H9 (cell line): ENCODE data around the gene ZDHHC24. TPM values are rescaled to one million over a fixed set of nuclear protein-coding genes. Genes with fewer than 3 reads are reported as not detected.

Source experiments
- DNase-seq: peaks from one replicate; pipeline ENCODE4 v3.0.0-alpha.2; 2017
- H2AFZ ChIP-seq: one replicate; pipeline ENCODE4 v1.6.1; 2013; ENCODE audit warnings: mild to moderate bottlenecking, low read length, control low read depth, moderate library complexity
- H2AK5ac ChIP-seq: 2 replicates; pipeline ENCODE4 v1.6.1; 2013; ENCODE audit warnings: low read length, control low read depth, mixed read lengths; ENCODE audit not compliant: insufficient read length
- H2BK120ac ChIP-seq: one replicate; pipeline ENCODE4 v1.6.1; 2013; ENCODE audit warnings: low read depth, mild to moderate bottlenecking, low read length, control low read depth, inconsistent platforms; ENCODE audit not compliant: poor library complexity, severe bottlenecking
- H2BK12ac ChIP-seq: 2 replicates; pipeline ENCODE4 v1.6.1; 2013; ENCODE audit warnings: low read length, control low read depth, mixed read lengths, low read depth; ENCODE audit not compliant: insufficient read length
- H2BK15ac ChIP-seq: 2 replicates; pipeline ENCODE4 v1.6.1; 2013; ENCODE audit warnings: low read depth, low read length, control low read depth
- H2BK20ac ChIP-seq: one replicate; pipeline ENCODE4 v1.6.1; 2013; ENCODE audit warnings: low read depth, mild to moderate bottlenecking, low read length, control low read depth, inconsistent platforms; ENCODE audit not compliant: poor library complexity, severe bottlenecking
- H2BK5ac ChIP-seq: 2 replicates; pipeline ENCODE4 v1.6.1; 2013; ENCODE audit warnings: low read length, control low read depth, mixed read lengths; ENCODE audit not compliant: insufficient read length
- H3K14ac ChIP-seq: 2 replicates; pipeline ENCODE4 v1.6.1; 2013; ENCODE audit warnings: low read length, control low read depth; ENCODE audit not compliant: insufficient read depth
- H3K18ac ChIP-seq: 2 replicates; pipeline ENCODE4 v1.6.1; 2013; ENCODE audit warnings: low read depth, mild to moderate bottlenecking, mixed read lengths, low read length, control low read depth; ENCODE audit not compliant: insufficient read length
- H3K23ac ChIP-seq: 2 replicates; pipeline ENCODE4 v1.6.1; 2013; ENCODE audit warnings: low read length, control low read depth, mixed read lengths, low read depth; ENCODE audit not compliant: insufficient read length
- H3K23me2 ChIP-seq: 2 replicates; pipeline ENCODE4 v1.6.1; 2013; ENCODE audit warnings: low read depth, mild to moderate bottlenecking, mixed read lengths, low read length, control low read depth; ENCODE audit not compliant: insufficient read length, poor library complexity, severe bottlenecking
- H3K27ac ChIP-seq: 2 replicates; pipeline ENCODE4 v1.5.1; 2013; ENCODE audit warnings: low read length, control low read depth, mixed read lengths, low read depth; ENCODE audit not compliant: insufficient read length
- H3K27me3 ChIP-seq: 2 replicates; pipeline ENCODE4 v1.6.1; 2013; ENCODE audit warnings: low read length, control low read depth, inconsistent platforms; ENCODE audit not compliant: insufficient read depth
- H3K4ac ChIP-seq: 2 replicates; pipeline ENCODE4 v1.6.1; 2013; ENCODE audit warnings: low read depth, mild to moderate bottlenecking, control low read depth, inconsistent platforms, low read length, moderate library complexity
- H3K4me1 ChIP-seq: 2 replicates; pipeline ENCODE4 v1.6.1; 2013; ENCODE audit warnings: low read length, control low read depth, inconsistent platforms; ENCODE audit not compliant: insufficient read depth
- H3K4me2 ChIP-seq: 2 replicates; pipeline ENCODE4 v1.6.1; 2013; ENCODE audit warnings: low read length, control low read depth, mixed read lengths; ENCODE audit not compliant: insufficient read length, insufficient read depth
- H3K56ac ChIP-seq: 2 replicates; pipeline ENCODE4 v1.6.1; 2013; ENCODE audit warnings: low read depth, mild to moderate bottlenecking, mixed read lengths, low read length, control low read depth; ENCODE audit not compliant: insufficient read length
- H3K79me1 ChIP-seq: 2 replicates; pipeline ENCODE4 v1.6.1; 2013; ENCODE audit warnings: low read depth, mild to moderate bottlenecking, moderate library complexity, low read length, control low read depth, inconsistent platforms; ENCODE audit not compliant: insufficient read depth, poor library complexity, severe bottlenecking
- H3K79me2 ChIP-seq: 2 replicates; pipeline ENCODE4 v1.6.1; 2013; ENCODE audit warnings: low read length, control low read depth, inconsistent platforms; ENCODE audit not compliant: insufficient read depth
- H3K9ac ChIP-seq: 2 replicates; pipeline ENCODE4 v1.6.1; 2013; ENCODE audit warnings: low read length, control low read depth, mixed read lengths; ENCODE audit not compliant: insufficient read length; ENCODE audit errors: extremely low read depth
- H3K9me3 ChIP-seq: one replicate; pipeline ENCODE4 v1.6.1; 2013; ENCODE audit warnings: low read depth, low read length, inconsistent platforms; ENCODE audit not compliant: control insufficient read depth
- H3T11ph ChIP-seq: one replicate; pipeline ENCODE4 v1.6.1; 2013; ENCODE audit warnings: mild to moderate bottlenecking, low read length, control low read depth, inconsistent platforms
- H4K20me1 ChIP-seq: one replicate; pipeline ENCODE4 v1.6.1; 2013; ENCODE audit not compliant: control insufficient read depth, insufficient read length, insufficient read depth
- H4K5ac ChIP-seq: 2 replicates; pipeline ENCODE4 v1.6.1; 2013; ENCODE audit warnings: low read depth, mild to moderate bottlenecking, mixed read lengths, low read length, control low read depth; ENCODE audit not compliant: insufficient read length
- H4K8ac ChIP-seq: replicated peaks from 2 replicates; pipeline ENCODE4 v1.6.1; 2013; ENCODE audit warnings: low read length, control low read depth, mixed read lengths, low read depth; ENCODE audit not compliant: insufficient read length
- H4K91ac ChIP-seq: 2 replicates; pipeline ENCODE4 v1.6.1; 2013; ENCODE audit warnings: low read depth, mild to moderate bottlenecking, moderate library complexity, mixed read lengths, low read length, control low read depth; ENCODE audit not compliant: insufficient read length
- H3K27ac Mint-ChIP-seq, 3 experiments: 2 replicates in 2 of 3; 3 replicates in 1 of 3; pipeline ENCODE4 v1.8.0; 2020 to 2021; ENCODE audit warnings: mixed read lengths in 3 of 3, mild to moderate bottlenecking in 1 of 3, moderate library complexity in 1 of 3
- H3K27me3 Mint-ChIP-seq: 2 replicates; pipeline ENCODE4 v1.8.0; 2021; ENCODE audit warnings: low read depth, mild to moderate bottlenecking, moderate library complexity, mixed read lengths
- H3K36me3 Mint-ChIP-seq, 3 experiments: 2 replicates in 2 of 3; 3 replicates in 1 of 3; pipeline ENCODE4 v1.8.0; 2020 to 2021; ENCODE audit warnings: low read depth in 3 of 3, mixed read lengths in 3 of 3; ENCODE audit not compliant: insufficient read depth in 1 of 3
- H3K4me1 Mint-ChIP-seq, 2 experiments: 2 replicates each; pipeline ENCODE4 v1.8.0; 2020; ENCODE audit warnings: mixed read lengths in 2 of 2
- H3K4me3 Mint-ChIP-seq, 2 experiments: 2 replicates in 1 of 2; 3 replicates in 1 of 2; pipeline ENCODE4 v1.8.0; 2020 to 2021; ENCODE audit warnings: mild to moderate bottlenecking in 2 of 2, mixed read lengths in 2 of 2, moderate library complexity in 1 of 2
- H3K9me3 Mint-ChIP-seq, 2 experiments: 2 replicates in 1 of 2; 3 replicates in 1 of 2; pipeline ENCODE4 v1.8.0; 2020; ENCODE audit warnings: mild to moderate bottlenecking in 2 of 2, mixed read lengths in 2 of 2, moderate library complexity in 1 of 2
- CTCF ChIP-seq: fragments of 200-600 bp; sonication (generic); conservative IDR thresholded peaks from 3 replicates; pipeline ENCODE4 v1.8.0; 2021; ENCODE audit warnings: antibody characterized with exemption, mild to moderate bottlenecking
- WGBS: extraction: QIAGEN DNeasy Blood & Tissue Kit; methylation state at CpG from one replicate; pipeline ENCODE4 v1.1.7; 2013; ENCODE audit warnings: missing lambda C conversion rate, low lambda C conversion rate, mixed read lengths; ENCODE audit not compliant: insufficient read length; ENCODE audit errors: extremely low coverage; 5-methylcytosine and 5-hydroxymethylcytosine counted together
- total RNA-seq: library from RNA; stranded (reverse); gene quantifications from 2 replicates; pipeline ENCODE4 v1.2.1, GENCODE V29; 2021

The ZDHHC24 gene
- total RNA-seq, 1 experiment from 2014 or later: 8.9 TPM

GRCh38 chr11:66475349-66476172 is 70.3 kb downstream of the ZDHHC24 start:
- no peak overlapping the region for H3K27ac Mint-ChIP-seq
- no peak overlapping the region for H2BK5ac ChIP-seq
- WGBS: no CpG with 5 or more reads among the region's 44 CpGs

More at GRCh38 chr11:66475349-66476172, 70.3 kb downstream of the ZDHHC24 start:
- Histone ChIP-seq H3K4me2 (no peak overlapping the region), H3K4ac (no peak overlapping the region), H2BK20ac (no peak overlapping the region), H3K4me1 (no peaks in the 10 kb centered on the region), H3K79me1 (no peaks in the 10 kb centered on the region), H3K9ac (no peak overlapping the region), H2BK15ac (no peak overlapping the region), H2BK12ac (no peak overlapping the region), H3K27ac (no peak overlapping the region), H2AFZ (no peak overlapping the region), H4K5ac (no peak overlapping the region), H4K91ac (no peak overlapping the region), H3K18ac (no peak overlapping the region), H3K79me2 (no peaks in the 10 kb centered on the region), H3K23ac (no peak overlapping the region), H3K14ac (no peak overlapping the region), H2BK120ac (no peak overlapping the region), H3K9me3 (no peaks in the 10 kb centered on the region), H3K23me2 (peaks cover 9% of the 10 kb centered on the region), H3K27me3 (no peaks in the 10 kb centered on the region), H3T11ph (no peak overlapping the region), H2AK5ac (no peak overlapping the region), H4K20me1 (no peaks in the 10 kb centered on the region), H3K56ac (no peak overlapping the region), H4K8ac (no peak overlapping the region)
- Mint-ChIP-seq H3K27me3 (no peaks in the 10 kb centered on the region), H3K4me1 (peaks cover 26 to 32% of the 10 kb centered on the region in 2 experiments), H3K4me3 (no peak overlapping the region), H3K9me3 (no peaks in the 10 kb centered on the region), H3K36me3 (peaks cover 3 to 24% (median 23%) of the 10 kb centered on the region in 3 experiments; a peak in 5 of 7 replicates)
- DNase-seq: no peak
- TF ChIP-seq CTCF: no peak
